ENCODE measurements around the gene ERBB3.

GRCh38 chr12:56122637-56123036, 42.7 kb downstream of the ERBB3 start:
- TF ChIP-seq SUZ12 (IDR thresholded peaks at IDR 0.05; ENCODE audit: extremely low read depth, insufficient read depth, insufficient read length) = no peak
- no peak for TF ChIP-seq YY1 (IDR thresholded peaks at IDR 0.05; ENCODE audit: insufficient read depth, insufficient read length)

Measured in NT2/D1 (cell line).